Caco-2 (cell line): Measurements from ENCODE around the gene CROCC. TPM values are rescaled to one million over a fixed set of nuclear protein-coding genes. Genes with fewer than 3 reads are reported as not detected.

Experiments
- BruUV-seq: library from RNA; stranded (reverse); fragments of 400-500 nt; replicated peaks from 2 replicates; lab custom pipeline; 2021; lab: Mats Ljungman, UMichigan
- CTCF ChIA-PET: fragments of 300-600 bp; sonication (Branson Sonifier 250); formaldehyde crosslinking; loops from one replicate; lab custom pipeline; 2022; ENCODE audit warnings: antibody characterized with exemption; lab: Charles Lee
- POLR2A ChIA-PET: fragments of 300-600 bp; sonication (Branson Sonifier 250); formaldehyde crosslinking; loops from one replicate; lab custom pipeline; 2022; ENCODE audit warnings: antibody characterized with exemption; lab: Charles Lee
- DNase-seq, 2 experiments: peaks; one replicate each; pipeline versions ENCODE4 v3.0.0 to v3.0.0-alpha.2; 2020 to 2022
- H3K27me3 ChIP-seq: replicated peaks from 2 replicates; pipeline ENCODE4 v1.6.0; 2011; ENCODE audit warnings: low read length; ENCODE audit not compliant: control insufficient read depth, insufficient read depth
- H3K36me3 ChIP-seq: 2 replicates; pipeline ENCODE4 v1.5.1; 2011; ENCODE audit warnings: low read length; ENCODE audit not compliant: control insufficient read depth, insufficient read depth
- H3K4me1 ChIP-seq: fragments of 250-450 bp; sonication (Bioruptor Pico); 2 replicates; pipeline ENCODE4 v1.5.1; 2020; ENCODE audit warnings: mild to moderate bottlenecking
- H3K4me3 ChIP-seq: 2 replicates; pipeline ENCODE4 v1.5.1; 2011; ENCODE audit warnings: low read depth, mild to moderate bottlenecking, control low read depth, low read length
- H3K9me3 ChIP-seq: fragments of 250-450 bp; sonication (Bioruptor Pico); 2 replicates; pipeline ENCODE4 v1.5.1; 2020; ENCODE audit warnings: mild to moderate bottlenecking, moderate library complexity
- H3K27ac Mint-ChIP-seq: one replicate; pipeline ENCODE4 v1.8.0; 2022; ENCODE audit warnings: mixed read lengths; ENCODE audit not compliant: unreplicated experiment
- H3K27me3 Mint-ChIP-seq: one replicate; pipeline ENCODE4 v1.8.0; 2022; ENCODE audit warnings: mixed read lengths; ENCODE audit not compliant: insufficient read depth, unreplicated experiment
- H3K36me3 Mint-ChIP-seq: one replicate; pipeline ENCODE4 v1.8.0; 2022; ENCODE audit warnings: mild to moderate bottlenecking, mixed read lengths; ENCODE audit not compliant: insufficient read depth, unreplicated experiment
- H3K4me1 Mint-ChIP-seq: one replicate; pipeline ENCODE4 v1.8.0; 2022; ENCODE audit warnings: low read depth, mixed read lengths; ENCODE audit not compliant: unreplicated experiment
- H3K4me3 Mint-ChIP-seq: one replicate; pipeline ENCODE4 v1.8.0; 2022; ENCODE audit warnings: mild to moderate bottlenecking, moderate library complexity, mixed read lengths; ENCODE audit not compliant: unreplicated experiment
- H3K9me3 Mint-ChIP-seq: one replicate; pipeline ENCODE4 v1.8.0; 2022; ENCODE audit warnings: mixed read lengths; ENCODE audit not compliant: unreplicated experiment
- intact Hi-C: fragments of 100-400 bp; cut with micrococcal nuclease; formaldehyde crosslinking; loops from one replicate; pipeline ENCODE4 v1.10.0; 2022; ENCODE audit not compliant: unreplicated experiment
- total RNA-seq: library from RNA; stranded (reverse); gene quantifications from 2 replicates; pipeline ENCODE4 v1.2.3, GENCODE V29; 2022
- TF ChIP-seq, protein P1 (sequence below), 2 experiments: fragments of 200-600 bp in 1 of 2; IDR thresholded peaks; 1 replicate in 1 of 2; 2 replicates in 1 of 2; pipeline versions ENCODE4 v1.5.1 to v1.8.0; 2011 to 2022; ENCODE audit warnings: antibody characterized with exemption in 1 of 2, control low read depth in 1 of 2, inconsistent platforms in 1 of 2, low read depth in 1 of 2, low read length in 1 of 2, mild to moderate bottlenecking in 1 of 2, moderate library complexity in 1 of 2; ENCODE audit not compliant: insufficient read depth in 1 of 2, severe bottlenecking in 1 of 2, unreplicated experiment in 1 of 2

Gene CROCC
- total RNA-seq, 1 experiment from 2014 or later: 7.6 TPM

DNA sequence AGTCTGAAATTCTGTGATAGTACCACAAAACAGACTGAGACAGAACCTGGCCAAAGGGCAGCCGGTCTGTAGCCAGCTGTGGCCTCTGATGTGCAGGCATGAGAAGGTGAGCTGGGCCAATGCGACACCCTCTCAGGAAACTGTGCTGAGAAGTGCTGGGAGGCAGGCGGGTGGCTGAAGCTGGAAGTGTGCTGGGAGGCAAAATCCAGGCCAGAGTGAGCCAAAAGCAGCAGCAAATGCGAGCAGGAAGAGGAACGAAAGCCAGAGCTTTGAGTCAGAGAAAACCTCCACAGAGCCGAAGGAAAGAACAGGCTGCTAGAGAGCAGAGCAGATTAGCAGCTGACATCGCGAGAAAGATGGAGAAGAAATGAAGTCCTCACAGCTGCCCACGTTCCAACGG is 100.2 kb downstream of the CROCC start:
- H3K9me3 ChIP-seq: no peaks in the 10 kb centered on the region
- H3K27me3 ChIP-seq: no peaks in the 10 kb centered on the region
- Mint-ChIP-seq H3K27me3 (no peaks in the 10 kb centered on the region), H3K4me1 (no peaks in the 10 kb centered on the region), H3K36me3 (peaks cover 32% of the 10 kb centered on the region), H3K4me3 (no peak overlapping the region), H3K9me3 (no peaks in the 10 kb centered on the region), H3K27ac (no peak overlapping the region)
- intact Hi-C loops: no loop called here
- no peak overlapping the region for H3K4me3 ChIP-seq
- POLR2A ChIA-PET: no interaction called here
- DNase-seq: no peak
- peaks cover 1% of the 10 kb centered on the region for H3K36me3 ChIP-seq
- no TSS peak for BruUV-seq
- CTCF ChIA-PET: no interaction called here
- TF ChIP-seq, protein P1, sequence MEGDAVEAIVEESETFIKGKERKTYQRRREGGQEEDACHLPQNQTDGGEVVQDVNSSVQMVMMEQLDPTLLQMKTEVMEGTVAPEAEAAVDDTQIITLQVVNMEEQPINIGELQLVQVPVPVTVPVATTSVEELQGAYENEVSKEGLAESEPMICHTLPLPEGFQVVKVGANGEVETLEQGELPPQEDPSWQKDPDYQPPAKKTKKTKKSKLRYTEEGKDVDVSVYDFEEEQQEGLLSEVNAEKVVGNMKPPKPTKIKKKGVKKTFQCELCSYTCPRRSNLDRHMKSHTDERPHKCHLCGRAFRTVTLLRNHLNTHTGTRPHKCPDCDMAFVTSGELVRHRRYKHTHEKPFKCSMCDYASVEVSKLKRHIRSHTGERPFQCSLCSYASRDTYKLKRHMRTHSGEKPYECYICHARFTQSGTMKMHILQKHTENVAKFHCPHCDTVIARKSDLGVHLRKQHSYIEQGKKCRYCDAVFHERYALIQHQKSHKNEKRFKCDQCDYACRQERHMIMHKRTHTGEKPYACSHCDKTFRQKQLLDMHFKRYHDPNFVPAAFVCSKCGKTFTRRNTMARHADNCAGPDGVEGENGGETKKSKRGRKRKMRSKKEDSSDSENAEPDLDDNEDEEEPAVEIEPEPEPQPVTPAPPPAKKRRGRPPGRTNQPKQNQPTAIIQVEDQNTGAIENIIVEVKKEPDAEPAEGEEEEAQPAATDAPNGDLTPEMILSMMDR (IDR thresholded peaks at IDR 0.05; ENCODE audit: insufficient read depth in 1 of 2, low read depth in 1 of 2, low read length in 1 of 2, severe bottlenecking in 1 of 2, unreplicated experiment in 1 of 2): no peak
- H3K4me1 ChIP-seq: no peaks in the 10 kb centered on the region

Other genes starting within 250 kb of the CROCC start
- 1,622 and 1,638 TPM in 2 replicates for gene RNU1-4, start 181.4 kb upstream of the CROCC start, total RNA-seq
- 1,622 and 1,638 TPM in 2 replicates for gene RNU1-2, start 26.0 kb upstream of the CROCC start, total RNA-seq
- 20.5 and 22.7 TPM in 2 replicates for gene MFAP2, start 58.7 kb downstream of the CROCC start, total RNA-seq
- 58.4 and 61.6 TPM in 2 replicates for gene ATP13A2, start 90.0 kb downstream of the CROCC start, total RNA-seq
- gene SDHB, start 132.1 kb downstream of the CROCC start, total RNA-seq: 85.1 and 91.5 TPM in 2 replicates
- gene PADI2, start 197.5 kb downstream of the CROCC start, total RNA-seq: 0.73 and 0.84 TPM in 2 replicates